DND-41 (cell line): Measurements from ENCODE around the gene EPPIN.

Experiments used
- EZH2 ChIP-seq: IDR thresholded peaks from 3 replicates; pipeline ENCODE4 v1.6.1; 2012; ENCODE audit warnings: borderline replicate concordance, low read depth, mild to moderate bottlenecking, moderate library complexity, low read length, inconsistent platforms; ENCODE audit not compliant: severe bottlenecking
- TF ChIP-seq, protein P1 (sequence below): IDR thresholded peaks from 2 replicates; pipeline ENCODE4 v1.5.1; 2012; ENCODE audit warnings: borderline replicate concordance, low read length, moderate library complexity, mild to moderate bottlenecking; ENCODE audit not compliant: poor library complexity, severe bottlenecking; ENCODE audit errors: extremely low read depth

GRCh38 chr20:45576995-45577394, 29.8 kb upstream of the EPPIN start:
- TF ChIP-seq, protein P1, sequence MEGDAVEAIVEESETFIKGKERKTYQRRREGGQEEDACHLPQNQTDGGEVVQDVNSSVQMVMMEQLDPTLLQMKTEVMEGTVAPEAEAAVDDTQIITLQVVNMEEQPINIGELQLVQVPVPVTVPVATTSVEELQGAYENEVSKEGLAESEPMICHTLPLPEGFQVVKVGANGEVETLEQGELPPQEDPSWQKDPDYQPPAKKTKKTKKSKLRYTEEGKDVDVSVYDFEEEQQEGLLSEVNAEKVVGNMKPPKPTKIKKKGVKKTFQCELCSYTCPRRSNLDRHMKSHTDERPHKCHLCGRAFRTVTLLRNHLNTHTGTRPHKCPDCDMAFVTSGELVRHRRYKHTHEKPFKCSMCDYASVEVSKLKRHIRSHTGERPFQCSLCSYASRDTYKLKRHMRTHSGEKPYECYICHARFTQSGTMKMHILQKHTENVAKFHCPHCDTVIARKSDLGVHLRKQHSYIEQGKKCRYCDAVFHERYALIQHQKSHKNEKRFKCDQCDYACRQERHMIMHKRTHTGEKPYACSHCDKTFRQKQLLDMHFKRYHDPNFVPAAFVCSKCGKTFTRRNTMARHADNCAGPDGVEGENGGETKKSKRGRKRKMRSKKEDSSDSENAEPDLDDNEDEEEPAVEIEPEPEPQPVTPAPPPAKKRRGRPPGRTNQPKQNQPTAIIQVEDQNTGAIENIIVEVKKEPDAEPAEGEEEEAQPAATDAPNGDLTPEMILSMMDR = no peak
- no peak for TF ChIP-seq EZH2
